HG03575 (cell line): ENCODE data around the gene ANKRD9.

Experiments
- ATAC-seq: cut with Tn5 transposase; IDR thresholded peaks from one replicate; pipeline ENCODE4 v1.9.1; 2021; ENCODE audit not compliant: unreplicated experiment, insufficient number of reproducible peaks, low FRiP score; ENCODE audit errors: extremely low read depth

The ANKRD9 gene

DNA sequence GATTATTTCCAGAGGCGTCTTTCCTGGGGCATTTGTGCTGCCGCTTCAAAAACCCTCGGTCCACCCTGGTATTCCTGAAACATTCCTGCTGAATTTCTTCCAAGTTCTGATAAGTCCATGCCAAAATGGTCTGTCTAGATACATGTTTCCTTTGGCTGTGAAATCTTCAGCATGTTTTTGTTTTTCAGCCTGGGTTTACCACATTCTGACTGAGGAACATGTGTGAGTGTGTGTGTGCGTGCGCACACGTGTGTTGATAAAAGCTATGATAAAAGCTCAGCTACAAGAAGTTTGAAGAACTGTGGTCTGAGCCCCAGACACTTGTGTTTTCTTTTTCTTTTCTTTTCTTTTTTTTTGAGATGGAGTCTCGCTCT lies 22.4 kb downstream of the ANKRD9 start:
- no peak for ATAC-seq

DNA sequence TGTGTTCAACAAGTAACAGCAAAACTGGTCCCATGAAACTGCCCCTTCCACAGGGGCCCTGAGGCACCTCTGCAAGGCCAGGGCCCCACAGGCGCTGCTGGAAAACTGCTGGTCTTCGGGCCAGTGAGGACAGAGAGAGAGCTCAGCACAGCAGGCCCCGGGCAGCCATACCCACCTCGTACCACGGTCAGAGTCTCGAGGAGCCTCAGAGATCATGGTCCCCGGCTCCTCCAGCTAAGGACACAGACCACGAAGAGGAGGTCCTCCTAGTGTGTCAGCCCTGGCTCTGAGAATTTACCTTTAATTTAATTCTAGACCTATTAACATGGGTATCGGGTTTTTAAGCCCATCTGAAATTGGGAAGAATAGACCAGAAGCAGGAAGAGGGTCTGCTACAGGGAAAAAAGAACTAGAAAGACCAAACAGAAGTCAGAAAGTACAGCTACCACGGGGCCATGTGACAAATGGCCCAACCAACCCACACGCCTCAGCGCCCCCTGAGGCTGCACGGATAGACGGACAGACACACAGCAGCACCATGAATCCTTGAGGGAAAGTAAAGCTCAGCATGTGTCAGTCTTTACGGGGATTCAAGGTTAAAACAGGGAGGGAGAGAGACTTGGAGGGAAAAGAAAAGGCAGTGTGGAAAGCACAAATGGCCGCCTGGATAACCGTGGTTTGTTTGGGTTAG lies 22.9 kb downstream of the ANKRD9 start:
- ATAC-seq: no peak

DNA sequence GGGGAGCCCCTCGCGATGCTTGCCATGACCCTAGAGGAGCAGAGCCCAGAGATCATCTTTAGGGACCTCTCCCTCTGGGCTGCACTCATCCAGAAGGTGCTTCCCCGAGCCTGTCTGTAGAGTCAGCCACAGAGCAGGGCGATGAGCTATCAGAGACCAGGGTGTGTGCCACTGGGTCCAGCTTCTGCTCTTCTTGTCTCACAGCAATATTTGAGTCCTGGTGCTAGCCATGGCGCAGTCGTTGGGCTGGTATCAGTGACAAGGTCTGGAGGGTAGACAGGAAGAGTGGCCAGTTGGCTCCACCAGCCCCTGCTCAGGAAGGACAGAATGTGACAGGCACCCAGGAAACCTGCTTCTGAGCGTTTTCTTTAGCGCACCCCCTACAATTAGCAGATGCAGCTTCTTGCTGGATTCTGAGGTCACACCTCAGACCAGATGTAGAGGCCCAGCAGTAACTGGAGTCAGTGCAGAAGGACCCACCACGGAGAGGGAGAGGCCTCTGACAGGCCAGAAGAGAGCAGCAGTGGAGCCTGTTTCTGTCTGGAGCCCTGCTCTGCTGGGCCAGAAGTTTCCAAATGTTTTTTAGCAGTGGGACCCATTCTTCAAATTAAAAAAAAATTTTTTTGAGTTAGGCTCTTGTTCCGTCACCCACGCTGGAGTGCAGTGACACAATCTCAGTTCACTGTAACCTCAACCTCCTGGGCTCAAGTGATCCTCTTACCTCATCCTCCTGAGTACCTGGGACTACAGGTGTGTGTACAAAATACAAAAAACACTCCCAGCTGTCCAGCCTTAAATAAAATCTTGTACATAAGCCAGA lies 23.7 kb downstream of the ANKRD9 start:
- no peak for ATAC-seq

DNA sequence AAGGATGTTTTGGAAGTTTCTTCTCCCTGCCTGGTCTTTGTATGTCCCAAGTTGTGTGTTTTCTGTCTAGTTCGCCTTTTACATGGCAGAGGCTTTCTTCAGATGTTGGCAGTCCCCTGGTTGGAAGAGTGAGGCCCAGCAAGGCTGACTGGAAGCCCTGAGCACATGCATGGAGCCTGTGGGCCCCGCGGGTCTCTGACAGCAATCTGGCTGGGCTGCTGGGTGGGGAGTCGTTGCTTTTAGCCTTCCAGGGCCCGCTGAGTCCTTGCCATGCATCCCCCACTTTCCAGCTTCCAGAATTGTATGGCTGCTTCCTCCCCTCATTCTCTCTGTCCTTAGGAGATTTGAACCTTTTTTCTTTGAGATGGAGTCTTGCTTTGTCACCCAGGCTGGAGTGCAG lies 25.3 kb downstream of the ANKRD9 start:
- ATAC-seq: no peak

DNA sequence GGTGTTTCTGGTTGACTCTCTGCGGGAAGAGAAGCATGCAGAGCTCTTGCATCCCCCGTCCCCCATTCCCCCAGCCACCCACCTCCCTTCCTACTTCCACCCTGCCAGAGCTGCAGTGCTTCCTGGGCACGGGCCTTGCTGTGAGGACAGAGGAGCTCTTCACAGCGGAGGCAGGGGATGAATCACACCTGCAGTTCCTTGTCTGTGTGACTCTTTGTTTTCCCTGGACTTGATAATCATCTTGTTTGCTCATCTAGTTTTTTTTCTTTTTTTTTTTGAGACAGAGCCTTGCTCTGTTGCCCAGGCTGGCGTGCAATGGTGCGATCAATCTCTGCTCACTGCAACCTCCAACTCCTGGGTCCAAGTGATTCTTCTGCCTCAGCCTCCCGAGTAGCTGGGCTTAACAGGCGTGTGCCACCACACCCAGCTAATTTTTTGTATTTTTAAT lies 27.8 kb downstream of the ANKRD9 start:
- no peak for ATAC-seq

DNA sequence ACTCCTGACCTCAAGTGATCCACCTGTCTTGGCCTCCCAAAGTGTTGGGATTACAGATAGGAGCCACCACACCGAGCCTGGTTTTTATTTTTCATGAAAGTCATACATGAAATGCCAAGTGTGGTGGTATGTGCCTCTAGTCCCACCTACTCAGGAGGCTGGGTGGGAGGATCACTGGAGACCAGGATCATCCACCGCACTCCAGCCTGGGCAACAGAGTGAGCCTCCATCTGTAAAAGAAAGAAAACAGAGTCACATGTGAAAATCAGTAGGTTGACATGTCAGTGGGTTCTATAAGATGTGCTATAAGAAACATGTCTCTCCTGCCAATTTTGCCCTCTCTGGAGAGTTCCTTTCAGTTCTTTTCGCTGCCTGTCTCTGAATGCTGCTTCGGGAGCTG lies 28.2 kb downstream of the ANKRD9 start:
- no peak for ATAC-seq

DNA sequence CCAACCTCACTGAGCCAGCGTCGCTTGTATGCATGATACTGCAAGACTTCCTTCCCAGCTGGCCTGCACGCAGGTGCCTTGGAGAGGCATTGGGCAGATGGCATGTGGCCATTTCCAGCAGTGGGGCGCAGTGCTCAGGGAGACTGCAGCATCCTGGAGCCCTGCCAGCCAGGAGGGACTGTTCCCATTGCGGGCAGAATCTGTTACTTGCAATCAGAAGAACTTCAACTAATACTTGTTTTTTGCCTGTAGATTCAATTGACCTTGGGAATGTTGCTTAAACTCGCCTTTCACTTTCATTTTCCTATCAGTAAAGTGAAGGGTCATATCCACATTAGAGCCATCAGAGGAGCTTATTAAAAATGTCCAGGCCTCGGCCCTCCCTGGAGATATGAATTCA lies 29.8 kb downstream of the ANKRD9 start:
- no peak for ATAC-seq

DNA sequence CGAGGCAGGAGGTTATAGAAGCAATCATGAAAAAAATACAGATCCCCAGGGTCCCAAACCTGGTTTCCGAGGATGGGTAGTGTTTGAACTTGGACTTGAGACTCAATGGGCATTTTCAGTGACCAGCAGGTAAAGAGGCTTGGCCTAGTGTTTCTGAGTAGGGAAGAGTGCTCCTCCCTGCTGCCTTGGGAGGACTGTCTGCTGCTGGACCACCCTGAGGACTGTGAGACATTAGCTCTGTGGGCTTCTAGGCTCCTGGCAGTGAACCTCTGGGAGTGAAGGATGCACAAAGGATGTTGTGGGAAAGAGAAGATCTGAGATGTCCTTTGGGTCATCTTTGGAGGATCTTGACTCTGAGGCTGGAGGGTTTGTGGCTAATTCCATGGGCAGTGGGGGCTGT lies 30.5 kb downstream of the ANKRD9 start:
- no peak for ATAC-seq

DNA sequence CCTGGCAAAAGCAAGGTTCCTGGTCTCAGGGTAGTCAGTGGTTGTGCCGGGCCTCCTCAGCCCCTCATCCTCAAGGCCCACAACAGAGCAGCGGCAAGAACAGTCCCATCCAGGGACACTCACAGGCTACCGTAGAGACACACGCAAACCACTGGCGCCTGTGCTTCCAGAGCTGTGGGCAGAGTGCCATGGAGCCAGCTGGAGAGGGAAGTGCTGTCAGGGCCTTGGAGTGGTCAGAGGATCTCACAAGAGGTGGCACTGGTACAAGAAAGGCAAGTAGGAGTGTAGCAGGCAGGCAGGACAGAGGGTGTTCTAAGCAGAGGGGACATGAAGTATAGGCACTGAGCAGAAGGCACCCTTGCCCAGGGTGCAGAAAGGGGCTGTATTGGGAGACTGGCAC lies 34.6 kb downstream of the ANKRD9 start:
- no peak for ATAC-seq

DNA sequence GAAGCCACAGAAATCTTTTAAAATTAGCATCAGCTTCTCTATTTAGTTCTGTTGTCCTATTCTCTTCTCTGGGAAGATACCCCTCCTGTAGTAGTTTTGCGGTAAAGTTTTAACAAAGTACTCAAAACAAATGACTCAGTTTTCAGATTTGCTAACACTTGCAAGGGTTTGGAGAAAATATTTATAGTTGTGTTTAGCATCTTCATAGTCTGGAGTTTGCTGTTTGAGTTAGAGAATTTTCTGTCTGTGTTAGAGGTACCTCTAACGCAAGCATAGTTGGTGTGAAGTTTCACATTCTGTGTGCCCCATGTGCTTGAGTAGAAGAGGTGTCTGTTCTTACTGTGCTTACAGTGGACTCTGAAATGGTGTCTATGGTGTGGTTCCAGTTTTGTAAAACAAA lies 36.0 kb downstream of the ANKRD9 start:
- no peak for ATAC-seq

DNA sequence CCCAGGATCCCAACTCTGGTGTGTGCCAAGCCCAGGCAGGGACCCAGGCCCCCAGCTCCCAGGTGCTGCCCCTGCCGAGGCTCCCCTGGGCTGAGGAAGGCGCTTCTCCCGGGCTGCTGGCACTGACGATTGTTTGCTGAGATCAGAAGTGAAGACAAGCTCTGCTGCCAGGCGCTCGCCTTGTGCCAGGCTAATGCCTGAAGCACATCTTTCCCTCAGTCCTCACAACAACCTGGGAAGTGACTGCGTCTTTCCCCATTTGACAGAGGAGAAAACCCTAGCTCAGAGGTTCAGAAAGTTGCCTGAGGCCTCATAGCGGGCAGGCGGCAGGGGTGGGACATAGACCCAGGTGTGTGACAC lies 36.8 kb downstream of the ANKRD9 start:
- ATAC-seq: no peak

DNA sequence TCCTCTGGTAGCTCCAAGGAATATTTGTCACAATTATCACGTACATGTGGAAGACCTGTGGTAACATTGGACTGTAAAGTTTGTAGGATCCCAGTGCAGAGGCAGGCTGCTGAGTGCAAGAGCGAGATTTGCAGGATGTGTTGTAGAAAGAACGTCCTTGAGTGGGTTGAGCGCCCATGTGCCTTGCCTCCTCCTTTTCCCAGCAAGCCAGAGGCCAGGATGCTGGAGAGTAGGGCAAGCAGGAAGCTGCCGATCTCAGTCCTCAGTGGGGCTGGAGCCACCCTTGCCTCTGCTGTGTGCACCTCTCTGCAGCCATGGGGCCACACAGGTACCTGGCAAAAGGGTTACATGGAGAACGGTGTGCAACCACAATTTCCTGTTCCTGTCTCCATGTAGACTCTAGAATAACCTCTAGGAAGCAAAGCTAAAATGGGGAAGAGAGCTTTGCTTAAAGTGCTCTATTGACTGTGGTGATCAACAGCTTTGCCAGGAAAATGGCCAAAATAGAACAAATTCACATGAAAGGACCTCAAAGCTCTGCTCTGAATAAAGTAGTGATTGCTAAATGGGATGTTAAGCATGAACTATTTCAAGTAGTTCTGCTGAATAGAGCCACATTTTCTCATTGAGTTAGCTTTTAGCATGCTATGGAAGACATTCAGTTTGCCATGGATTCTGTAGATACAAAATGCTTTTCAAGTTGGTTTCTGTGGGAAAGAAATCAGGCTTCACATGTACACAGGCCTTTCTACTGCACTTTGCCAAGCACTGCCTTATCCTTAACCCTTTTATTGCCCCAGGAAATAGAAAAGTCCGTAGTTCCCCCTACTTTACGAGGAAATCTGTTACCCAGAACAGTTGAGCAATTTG lies 37.4 kb downstream of the ANKRD9 start:
- no peak for ATAC-seq

DNA sequence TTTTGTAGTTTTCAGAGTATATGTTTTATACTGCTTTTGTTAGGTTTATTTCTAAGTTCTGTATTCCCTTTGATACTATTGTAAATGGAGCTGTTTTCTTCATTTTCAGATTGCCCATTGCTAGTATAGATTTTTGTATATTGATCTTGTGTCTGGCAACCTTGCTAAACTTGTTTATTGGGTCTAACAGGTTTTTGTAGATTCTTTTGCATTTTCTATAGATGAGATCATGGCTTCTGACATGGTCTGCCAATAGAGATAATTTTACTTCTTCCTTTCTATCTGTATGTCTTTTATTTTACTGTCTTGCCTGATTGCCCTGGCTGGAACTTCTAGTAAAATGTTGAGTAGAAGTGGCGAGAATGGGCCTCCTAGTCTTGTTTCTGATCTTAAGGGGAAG lies 40.3 kb downstream of the ANKRD9 start:
- no peak for ATAC-seq

DNA sequence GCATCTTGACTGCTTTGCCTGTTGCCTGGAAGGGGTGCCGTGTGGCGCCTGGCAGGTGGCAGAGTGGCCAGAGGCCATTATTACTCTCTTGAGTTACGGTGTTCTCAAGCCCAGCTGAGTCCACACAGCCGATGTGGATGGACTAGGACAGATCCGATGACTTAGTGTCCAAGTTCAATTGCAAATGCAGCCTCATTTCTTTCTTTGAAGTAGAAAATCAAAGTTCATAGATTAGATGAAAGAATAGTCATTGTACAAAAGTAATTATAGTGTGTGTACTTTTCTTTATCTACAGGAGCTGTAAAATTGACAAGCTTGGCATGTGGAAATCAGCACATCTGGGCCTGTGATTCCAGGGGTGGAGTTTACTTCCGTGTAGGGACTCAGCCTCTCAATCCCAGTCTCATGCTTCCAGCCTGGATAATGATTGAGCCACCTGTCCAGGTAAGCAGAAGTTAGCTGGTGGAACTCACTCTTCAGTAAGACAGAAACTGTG lies 44.7 kb downstream of the ANKRD9 start:
- no peak for ATAC-seq

DNA sequence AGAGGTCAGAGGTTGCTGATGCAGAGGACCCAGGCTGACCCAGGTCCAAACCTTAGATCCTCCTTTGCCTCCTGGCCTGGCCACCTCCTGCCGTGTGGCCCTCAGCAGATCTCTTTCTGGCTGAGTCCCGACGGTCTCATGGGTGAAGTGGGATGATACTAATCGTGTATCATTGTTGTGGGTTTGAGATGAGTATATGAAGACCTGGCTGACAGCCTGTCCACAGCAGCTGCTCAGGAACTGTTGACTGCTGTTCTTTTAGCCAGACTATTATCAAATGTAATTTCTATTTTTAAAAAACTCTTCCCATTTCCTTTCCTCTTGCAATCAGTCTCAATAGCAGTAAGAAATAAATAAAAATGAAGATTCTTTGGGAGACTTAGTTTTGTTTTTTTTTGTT lies 45.6 kb downstream of the ANKRD9 start:
- ATAC-seq: no peak

DNA sequence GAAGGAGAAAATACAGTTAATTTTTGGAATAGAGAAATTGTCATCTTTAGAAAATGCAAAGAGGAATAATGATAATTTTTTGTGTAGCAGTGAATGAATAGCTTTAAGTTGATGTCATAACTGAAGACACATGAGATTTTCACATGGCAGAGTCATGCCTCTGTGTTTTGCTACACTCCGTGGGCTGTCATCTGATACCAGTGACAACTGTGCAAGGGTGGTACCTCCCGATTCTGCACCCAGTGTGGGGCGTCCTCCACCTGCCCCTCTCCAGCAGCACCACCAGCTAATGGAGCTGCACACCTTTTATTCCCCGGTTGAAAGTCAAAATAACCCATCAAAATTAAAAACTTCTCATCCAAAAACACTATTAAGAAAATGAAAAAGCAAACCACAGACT lies 47.2 kb downstream of the ANKRD9 start:
- ATAC-seq: no peak

DNA sequence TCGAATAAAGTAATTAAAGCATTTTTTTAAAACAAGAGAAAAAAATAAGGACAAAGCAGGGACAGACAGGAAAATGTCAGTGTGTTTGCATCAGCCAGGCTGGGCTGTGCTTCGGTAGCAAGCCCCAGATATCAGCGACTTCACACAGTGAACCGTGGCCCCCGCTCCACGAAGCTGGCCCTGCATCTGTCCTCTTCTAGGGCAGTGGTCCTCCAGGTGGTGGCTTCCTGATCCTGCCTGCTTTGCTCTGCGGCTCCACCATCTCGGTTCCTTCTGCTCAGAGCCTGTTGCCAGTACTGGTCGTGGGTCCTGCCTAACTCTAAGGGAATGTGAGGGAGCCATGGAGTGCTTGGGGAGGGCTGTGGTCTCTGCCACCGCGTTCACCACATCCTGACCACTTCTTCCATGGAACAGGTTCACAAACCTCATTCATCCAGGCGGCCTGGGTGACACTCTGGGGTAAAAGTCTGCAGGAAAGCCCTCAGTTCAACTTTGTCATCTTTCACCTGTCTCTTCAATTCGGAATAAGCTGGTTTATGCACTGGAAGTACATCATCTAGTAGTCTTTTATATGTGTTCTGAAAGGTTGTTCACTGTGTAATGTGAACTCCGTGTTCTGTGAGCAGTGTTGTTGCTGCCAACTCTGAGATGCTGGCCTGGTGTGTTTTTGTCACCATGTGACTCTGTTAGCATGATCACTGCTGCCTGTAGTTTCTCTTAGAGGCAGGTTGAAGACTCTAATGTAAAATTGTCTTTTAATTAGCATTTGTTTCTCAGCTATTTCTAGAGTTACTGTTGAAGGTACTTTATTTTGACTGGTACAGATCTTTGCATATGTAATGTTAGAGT lies 47.9 kb downstream of the ANKRD9 start:
- no peak for ATAC-seq

DNA sequence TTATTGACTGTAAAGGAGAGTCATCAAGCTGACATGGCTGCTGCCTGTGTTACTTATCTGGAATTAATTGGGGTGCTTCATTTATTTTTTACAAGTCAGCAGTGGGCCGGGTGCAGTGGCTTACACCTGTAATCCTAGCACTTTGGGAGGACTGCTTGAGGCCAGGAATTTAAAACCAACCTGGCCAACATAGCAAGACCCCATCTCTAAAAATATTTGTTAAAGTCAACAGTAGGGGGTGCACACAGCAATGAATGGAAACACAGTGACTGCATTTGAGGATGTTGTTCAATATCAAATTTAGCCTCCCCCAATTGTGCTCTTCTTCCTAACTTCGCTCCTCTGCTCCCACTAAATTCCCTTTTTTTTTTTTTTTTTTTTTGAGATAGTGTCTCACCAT lies 52.1 kb downstream of the ANKRD9 start:
- ATAC-seq: no peak

DNA sequence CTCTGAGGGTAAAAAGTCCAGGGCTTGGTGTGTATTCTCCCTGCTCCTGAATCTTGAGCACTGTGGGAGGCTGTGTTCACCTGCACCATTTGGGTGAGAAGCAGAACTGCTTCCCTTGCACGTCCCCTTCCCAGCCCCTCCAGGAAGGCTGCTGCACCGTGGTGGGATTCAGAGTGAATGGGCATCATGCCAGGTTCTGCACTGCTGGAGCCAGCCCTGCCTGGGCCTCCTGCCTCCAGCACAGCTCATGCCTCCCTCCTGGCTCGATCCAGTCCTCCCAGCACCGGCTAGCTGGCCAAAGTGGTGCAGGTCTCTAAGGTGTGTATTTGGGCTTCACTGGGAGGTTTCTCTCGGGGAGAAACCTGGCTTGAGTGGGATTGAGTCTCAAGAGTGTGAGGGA lies 54.9 kb downstream of the ANKRD9 start:
- ATAC-seq: no peak
